ENCODE data around the gene ACADVL. TPM values are rescaled to one million over a fixed set of nuclear protein-coding genes. Genes with fewer than 3 reads are reported as not detected.

The ACADVL gene
- total RNA-seq, 4 donors from 2014 or later = 877 to 3,047 (median 1,981) TPM

- H3K4me3 ChIP-seq = no peak overlapping the region
- in situ Hi-C loops (cut with MboI; ENCODE audit: low pct_ligation_motif_present in 1 of 4, low pct_unique_long_range_greater_than_20kb in 1 of 4, low sequenced_read_pairs in 3 of 4) (no loop called here), intact Hi-C loops (cut with DNase I; ENCODE audit: low total_unique reads) (no loop called here)
- peak overlapping the region in 2 of 4 donors; percentile 100 for H3K27ac ChIP-seq
- WGBS, 2 donors (ENCODE audit: low coverage in 1 of 2) = 79 to 90% methylated on average over 2 to 15 of the region's 15 CpGs
- DNase-seq = no peak
- no peaks in the 10 kb centered on the region for H3K27me3 ChIP-seq
- peaks cover 24 to 38% (median 35%) of the 10 kb centered on the region in 4 donors for H3K4me1 ChIP-seq
- TF ChIP-seq POLR2AphosphoS5 (IDR thresholded peaks at IDR 0.05) (no peak), POLR2A (IDR thresholded peaks at IDR 0.05) (no peak), EP300 (IDR thresholded peaks at IDR 0.05; ENCODE audit: low read depth) (no peak)
- TF ChIP-seq, protein P1, sequence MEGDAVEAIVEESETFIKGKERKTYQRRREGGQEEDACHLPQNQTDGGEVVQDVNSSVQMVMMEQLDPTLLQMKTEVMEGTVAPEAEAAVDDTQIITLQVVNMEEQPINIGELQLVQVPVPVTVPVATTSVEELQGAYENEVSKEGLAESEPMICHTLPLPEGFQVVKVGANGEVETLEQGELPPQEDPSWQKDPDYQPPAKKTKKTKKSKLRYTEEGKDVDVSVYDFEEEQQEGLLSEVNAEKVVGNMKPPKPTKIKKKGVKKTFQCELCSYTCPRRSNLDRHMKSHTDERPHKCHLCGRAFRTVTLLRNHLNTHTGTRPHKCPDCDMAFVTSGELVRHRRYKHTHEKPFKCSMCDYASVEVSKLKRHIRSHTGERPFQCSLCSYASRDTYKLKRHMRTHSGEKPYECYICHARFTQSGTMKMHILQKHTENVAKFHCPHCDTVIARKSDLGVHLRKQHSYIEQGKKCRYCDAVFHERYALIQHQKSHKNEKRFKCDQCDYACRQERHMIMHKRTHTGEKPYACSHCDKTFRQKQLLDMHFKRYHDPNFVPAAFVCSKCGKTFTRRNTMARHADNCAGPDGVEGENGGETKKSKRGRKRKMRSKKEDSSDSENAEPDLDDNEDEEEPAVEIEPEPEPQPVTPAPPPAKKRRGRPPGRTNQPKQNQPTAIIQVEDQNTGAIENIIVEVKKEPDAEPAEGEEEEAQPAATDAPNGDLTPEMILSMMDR (IDR thresholded peaks at IDR 0.05) = no peak
- peaks cover 0 to 20% (median 4%) of the 10 kb centered on the region in 4 donors for H3K36me3 ChIP-seq
- no peaks in the 10 kb centered on the region for H3K9me3 ChIP-seq
Measured at GRCh38 chr17:7222093-7222971, 2.6 kb downstream of the ACADVL start.

GRCh38 chr17:7222972-7223292 is 3.2 kb downstream of the ACADVL start:
- Histone ChIP-seq H3K36me3 (peaks cover 0 to 22% (median 4%) of the 10 kb centered on the region in 4 donors), H3K4me1 (peaks cover 19 to 33% (median 31%) of the 10 kb centered on the region in 4 donors), H3K27ac (no peak overlapping the region), H3K4me3 (no peak overlapping the region), H3K27me3 (no peaks in the 10 kb centered on the region), H3K9me3 (no peaks in the 10 kb centered on the region)
- no peak for TF ChIP-seq POLR2AphosphoS5 (IDR thresholded peaks at IDR 0.05)
- TF ChIP-seq, protein P1 (IDR thresholded peaks at IDR 0.05) = no peak
- TF ChIP-seq POLR2A (IDR thresholded peaks at IDR 0.05) = no peak
- TF ChIP-seq EP300 (IDR thresholded peaks at IDR 0.05; ENCODE audit: low read depth) = no peak
- DNase-seq = no peak
- in situ Hi-C loops (cut with MboI; ENCODE audit: low pct_ligation_motif_present in 1 of 4, low pct_unique_long_range_greater_than_20kb in 1 of 4, low sequenced_read_pairs in 3 of 4) (no loop called here), intact Hi-C loops (cut with DNase I; ENCODE audit: low total_unique reads) (no loop called here)
- WGBS, 2 donors (ENCODE audit: low coverage in 1 of 2) = 68% methylated on average over 7 of the region's 7 CpGs; no CpG with 5 or more reads in 1 of the 2 donors

GRCh38 chr17:7223375-7223774 is 3.6 kb downstream of the ACADVL start:
- 96% methylated on average over 4 of the region's 4 CpGs; no CpG with 5 or more reads in 1 of the 2 donors for WGBS, 2 donors (ENCODE audit: low coverage in 1 of 2)
- Histone ChIP-seq H3K9me3 (no peaks in the 10 kb centered on the region), H3K36me3 (peaks cover 0 to 25% (median 4%) of the 10 kb centered on the region in 4 donors), H3K4me3 (no peak overlapping the region), H3K27ac (no peak overlapping the region), H3K27me3 (no peaks in the 10 kb centered on the region), H3K4me1 (peaks cover 15 to 29% (median 26%) of the 10 kb centered on the region in 4 donors)
- DNase-seq = no peak
- TF ChIP-seq POLR2AphosphoS5 (IDR thresholded peaks at IDR 0.05) (no peak), POLR2A (IDR thresholded peaks at IDR 0.05) (no peak), EP300 (IDR thresholded peaks at IDR 0.05; ENCODE audit: low read depth) (no peak)
- TF ChIP-seq, protein P1 (IDR thresholded peaks at IDR 0.05) = no peak
- intact Hi-C loops (cut with DNase I; ENCODE audit: low total_unique reads) = no loop called here
- in situ Hi-C loops (cut with MboI; ENCODE audit: low pct_ligation_motif_present in 1 of 4, low pct_unique_long_range_greater_than_20kb in 1 of 4, low sequenced_read_pairs in 3 of 4) = no loop called here

DNA sequence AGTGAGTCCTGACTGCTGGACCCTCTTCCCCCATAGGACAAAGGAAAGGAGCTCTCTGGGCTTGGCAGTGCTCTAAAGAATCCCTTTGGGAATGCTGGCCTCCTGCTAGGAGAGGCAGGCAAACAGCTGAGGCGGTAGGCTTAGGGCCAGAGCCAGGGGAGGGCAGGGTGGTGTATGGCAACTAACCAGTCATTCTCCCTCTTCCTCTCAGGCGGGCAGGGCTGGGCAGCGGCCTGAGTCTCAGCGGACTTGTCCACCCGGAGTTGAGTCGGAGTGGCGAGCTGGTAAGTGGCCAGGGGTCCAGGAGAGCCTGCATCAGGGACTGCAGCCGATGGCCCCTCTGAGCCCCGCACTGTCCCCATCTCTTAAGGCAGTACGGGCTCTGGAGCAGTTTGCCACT is 4.4 kb downstream of the ACADVL start:
- peaks cover 0 to 33% (median 7%) of the 10 kb centered on the region in 4 donors for H3K36me3 ChIP-seq
- no peak overlapping the region for H3K4me3 ChIP-seq
- 90% methylated on average over 10 of the region's 10 CpGs; no CpG with 5 or more reads in 1 of the 2 donors for WGBS, 2 donors (ENCODE audit: low coverage in 1 of 2)
- peak in 1 of 3 donors; percentile 6 for TF ChIP-seq POLR2AphosphoS5 (IDR thresholded peaks at IDR 0.05)
- TF ChIP-seq EP300 (IDR thresholded peaks at IDR 0.05; ENCODE audit: low read depth) = no peak
- TF ChIP-seq POLR2A (IDR thresholded peaks at IDR 0.05) = no peak
- TF ChIP-seq, protein P1 (IDR thresholded peaks at IDR 0.05) = no peak
- in situ Hi-C loops (cut with MboI; ENCODE audit: low pct_ligation_motif_present in 1 of 4, low pct_unique_long_range_greater_than_20kb in 1 of 4, low sequenced_read_pairs in 3 of 4) (no loop called here), intact Hi-C loops (cut with DNase I; ENCODE audit: low total_unique reads) (no loop called here)
- DNase-seq = no peak
- H3K27ac ChIP-seq = no peak overlapping the region
- peaks cover 12 to 21% (median 20%) of the 10 kb centered on the region in 4 donors for H3K4me1 ChIP-seq
- no peaks in the 10 kb centered on the region for H3K9me3 ChIP-seq
- H3K27me3 ChIP-seq = no peaks in the 10 kb centered on the region
